HL-60 (cell line): Measurements from ENCODE around the gene PTPRJ.

Source experiments
- CTCF ChIP-seq: IDR thresholded peaks from one replicate; pipeline ENCODE4 v1.5.1; 2011; ENCODE audit warnings: low read length, control low read depth, inconsistent platforms; ENCODE audit not compliant: insufficient read depth
- POLR2AphosphoS5 ChIP-seq: IDR thresholded peaks from 2 replicates; pipeline ENCODE4 v1.6.1; 2012; ENCODE audit warnings: low read depth
- TF ChIP-seq, protein P1 (sequence below): IDR thresholded peaks from 2 replicates; pipeline ENCODE4 v1.6.1; 2012; ENCODE audit warnings: low read depth; ENCODE audit not compliant: insufficient replicate concordance

- TF ChIP-seq POLR2AphosphoS5 (no peak), CTCF (no peak)
- TF ChIP-seq, protein P1, sequence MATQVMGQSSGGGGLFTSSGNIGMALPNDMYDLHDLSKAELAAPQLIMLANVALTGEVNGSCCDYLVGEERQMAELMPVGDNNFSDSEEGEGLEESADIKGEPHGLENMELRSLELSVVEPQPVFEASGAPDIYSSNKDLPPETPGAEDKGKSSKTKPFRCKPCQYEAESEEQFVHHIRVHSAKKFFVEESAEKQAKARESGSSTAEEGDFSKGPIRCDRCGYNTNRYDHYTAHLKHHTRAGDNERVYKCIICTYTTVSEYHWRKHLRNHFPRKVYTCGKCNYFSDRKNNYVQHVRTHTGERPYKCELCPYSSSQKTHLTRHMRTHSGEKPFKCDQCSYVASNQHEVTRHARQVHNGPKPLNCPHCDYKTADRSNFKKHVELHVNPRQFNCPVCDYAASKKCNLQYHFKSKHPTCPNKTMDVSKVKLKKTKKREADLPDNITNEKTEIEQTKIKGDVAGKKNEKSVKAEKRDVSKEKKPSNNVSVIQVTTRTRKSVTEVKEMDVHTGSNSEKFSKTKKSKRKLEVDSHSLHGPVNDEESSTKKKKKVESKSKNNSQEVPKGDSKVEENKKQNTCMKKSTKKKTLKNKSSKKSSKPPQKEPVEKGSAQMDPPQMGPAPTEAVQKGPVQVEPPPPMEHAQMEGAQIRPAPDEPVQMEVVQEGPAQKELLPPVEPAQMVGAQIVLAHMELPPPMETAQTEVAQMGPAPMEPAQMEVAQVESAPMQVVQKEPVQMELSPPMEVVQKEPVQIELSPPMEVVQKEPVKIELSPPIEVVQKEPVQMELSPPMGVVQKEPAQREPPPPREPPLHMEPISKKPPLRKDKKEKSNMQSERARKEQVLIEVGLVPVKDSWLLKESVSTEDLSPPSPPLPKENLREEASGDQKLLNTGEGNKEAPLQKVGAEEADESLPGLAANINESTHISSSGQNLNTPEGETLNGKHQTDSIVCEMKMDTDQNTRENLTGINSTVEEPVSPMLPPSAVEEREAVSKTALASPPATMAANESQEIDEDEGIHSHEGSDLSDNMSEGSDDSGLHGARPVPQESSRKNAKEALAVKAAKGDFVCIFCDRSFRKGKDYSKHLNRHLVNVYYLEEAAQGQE = no peak
These were observed 83.9 kb downstream of the PTPRJ start for GRCh38 chr11:48064306-48064705.
